ENCODE results near the gene PUS3.
"Not testable (repeated sequence)": the region's sequence is repeated elsewhere in the genome, so short reads cannot be mapped to it uniquely, and the experiment has no call there.

PUS3 gene

GRCh38 chr11:125914601-125915000 lies 11.6 kb upstream of the PUS3 start:
- DNase-seq: not testable (repeated sequence)

GRCh38 chr11:125910226-125910849 lies 7.3 kb upstream of the PUS3 start:
- no peak for DNase-seq

- no peak for DNase-seq
Measured at GRCh38 chr11:125904678-125905077, 1.7 kb upstream of the PUS3 start.

- DNase-seq: peak; percentile 91
Measured at GRCh38 chr11:125903711-125904659, 979 bp upstream of the PUS3 start, which contains the start of gene DDX25. Gene DDX25, plus strand, starts transcription at chr11:125904508. Its CDS starts 10 bp downstream, at chr11:125904518.

GRCh38 chr11:125902277-125902926 lies 604 bp downstream of the PUS3 start:
- peak; percentile 44 for DNase-seq

GRCh38 chr11:125901872-125902271 lies 1.1 kb downstream of the PUS3 start:
- no peak for DNase-seq

- DNase-seq: no peak
Measured at GRCh38 chr11:125892994-125893393, 10.0 kb downstream of the PUS3 start.

- no peak for DNase-seq
Measured at GRCh38 chr11:125892071-125892470, 10.9 kb downstream of the PUS3 start.

GRCh38 chr11:125890447-125891100 lies 12.4 kb downstream of the PUS3 start:
- DNase-seq: no peak

GRCh38 chr11:125887373-125888324 lies 15.4 kb downstream of the PUS3 start, which contains the start of gene HYLS1:
Gene HYLS1, plus strand, starts transcription at chr11:125887668. Its CDS starts 11,701 bp downstream, at chr11:125899369.
- peak; percentile 97 for DNase-seq

GRCh38 chr11:125886997-125887372 lies 16.0 kb downstream of the PUS3 start:
- DNase-seq: peak; percentile 32

- DNase-seq: no peak
Measured at GRCh38 chr11:125883375-125883774, 19.6 kb downstream of the PUS3 start.

GRCh38 chr11:125881291-125881690 lies 21.7 kb downstream of the PUS3 start:
- no peak for DNase-seq

- peak; percentile 81 for DNase-seq
Measured at GRCh38 chr11:125874556-125875124, 28.4 kb downstream of the PUS3 start.

GRCh38 chr11:125873881-125874555 lies 29.0 kb downstream of the PUS3 start:
- no peak for DNase-seq

GRCh38 chr11:125872138-125872491 lies 30.9 kb downstream of the PUS3 start:
- no peak for DNase-seq

GRCh38 chr11:125871391-125872137 lies 31.4 kb downstream of the PUS3 start:
- peak; percentile 66 for DNase-seq

GRCh38 chr11:125869521-125869920 lies 33.5 kb downstream of the PUS3 start:
- no peak for DNase-seq

GRCh38 chr11:125865354-125865753 lies 37.7 kb downstream of the PUS3 start:
- DNase-seq: not testable (repeated sequence)

- DNase-seq: not testable (repeated sequence)
Measured at GRCh38 chr11:125862786-125863185, 40.2 kb downstream of the PUS3 start.
